HCT116 (cell line): ENCODE data around the gene KLHDC10.

Experiments
- MAX ChIP-seq: IDR thresholded peaks from 2 replicates; pipeline ENCODE4 v1.6.1; 2012
- POLR2A ChIP-seq: IDR thresholded peaks from 2 replicates; pipeline ENCODE4 v1.7.0; 2011; ENCODE audit warnings: borderline replicate concordance; ENCODE audit not compliant: insufficient read depth, insufficient read length; ENCODE audit errors: extremely low read depth
- SP1 ChIP-seq: IDR thresholded peaks from 2 replicates; pipeline ENCODE4 v1.6.1; 2012; ENCODE audit warnings: low read depth
- TF ChIP-seq, protein P1 (sequence below), 3 experiments: fragments of 200-600 bp in 1 of 3; sonication (generic) in 1 of 3; IDR thresholded peaks in 2 of 3; conservative IDR thresholded peaks in 1 of 3; 2 replicates each; pipeline ENCODE4 v1.5.1; 2012 to 2017; ENCODE audit warnings: low read depth in 2 of 3, low read length in 2 of 3, antibody characterized with exemption in 1 of 3, borderline replicate concordance in 1 of 3, control low read depth in 1 of 3, mild to moderate bottlenecking in 1 of 3, mixed read lengths in 1 of 3, mixed run types in 1 of 3, moderate library complexity in 1 of 3; ENCODE audit not compliant: insufficient read depth in 1 of 3
- TF ChIP-seq, protein P2 (sequence below): IDR thresholded peaks from 2 replicates; pipeline ENCODE4 v1.6.1; 2012; ENCODE audit warnings: low read depth

DNA sequence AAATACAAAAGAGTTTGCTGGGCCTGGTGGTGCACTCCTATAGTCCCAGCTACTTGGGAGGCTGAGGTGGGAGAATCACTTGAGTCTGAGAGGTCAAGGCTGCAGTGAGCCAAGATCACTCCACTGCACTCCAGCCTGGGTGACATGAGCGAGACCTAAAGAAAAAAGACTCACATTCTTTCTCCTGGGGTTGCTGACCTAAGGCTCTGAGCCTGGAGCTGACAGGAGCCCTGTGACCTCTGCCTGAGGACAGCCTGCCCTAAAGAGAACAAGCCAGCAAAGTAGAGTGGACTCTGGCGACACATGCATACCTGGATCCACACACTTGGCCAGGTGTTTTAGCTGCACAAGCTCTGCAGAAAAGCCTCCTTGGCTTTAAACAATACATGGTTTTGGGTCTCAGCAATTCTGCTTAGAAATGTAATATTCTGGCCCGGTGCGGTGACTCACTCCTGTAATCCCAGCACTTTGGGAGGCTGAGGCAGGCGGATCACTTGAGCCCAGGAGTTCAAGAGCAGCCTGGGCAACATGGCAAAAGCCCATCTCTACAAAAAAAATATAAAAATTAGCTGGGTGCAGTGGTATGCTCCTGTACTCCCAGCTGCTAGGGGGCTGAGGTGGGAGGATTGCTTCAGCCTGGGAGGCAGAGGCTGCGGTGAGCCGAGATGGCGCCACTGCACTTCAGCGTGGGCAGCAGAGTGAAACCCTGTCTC is 76.5 kb downstream of the KLHDC10 start:
- TF ChIP-seq, protein P1, sequence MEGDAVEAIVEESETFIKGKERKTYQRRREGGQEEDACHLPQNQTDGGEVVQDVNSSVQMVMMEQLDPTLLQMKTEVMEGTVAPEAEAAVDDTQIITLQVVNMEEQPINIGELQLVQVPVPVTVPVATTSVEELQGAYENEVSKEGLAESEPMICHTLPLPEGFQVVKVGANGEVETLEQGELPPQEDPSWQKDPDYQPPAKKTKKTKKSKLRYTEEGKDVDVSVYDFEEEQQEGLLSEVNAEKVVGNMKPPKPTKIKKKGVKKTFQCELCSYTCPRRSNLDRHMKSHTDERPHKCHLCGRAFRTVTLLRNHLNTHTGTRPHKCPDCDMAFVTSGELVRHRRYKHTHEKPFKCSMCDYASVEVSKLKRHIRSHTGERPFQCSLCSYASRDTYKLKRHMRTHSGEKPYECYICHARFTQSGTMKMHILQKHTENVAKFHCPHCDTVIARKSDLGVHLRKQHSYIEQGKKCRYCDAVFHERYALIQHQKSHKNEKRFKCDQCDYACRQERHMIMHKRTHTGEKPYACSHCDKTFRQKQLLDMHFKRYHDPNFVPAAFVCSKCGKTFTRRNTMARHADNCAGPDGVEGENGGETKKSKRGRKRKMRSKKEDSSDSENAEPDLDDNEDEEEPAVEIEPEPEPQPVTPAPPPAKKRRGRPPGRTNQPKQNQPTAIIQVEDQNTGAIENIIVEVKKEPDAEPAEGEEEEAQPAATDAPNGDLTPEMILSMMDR (IDR thresholded peaks at IDR 0.05 in 2 of 3, conservative IDR thresholded peaks at IDR 0.05 in 1 of 3; ENCODE audit: borderline replicate concordance in 1 of 3, insufficient read depth in 1 of 3, low read depth in 2 of 3, low read length in 2 of 3): no peak
- TF ChIP-seq POLR2A (no peak), SP1 (no peak), MAX (no peak)
- TF ChIP-seq, protein P2, sequence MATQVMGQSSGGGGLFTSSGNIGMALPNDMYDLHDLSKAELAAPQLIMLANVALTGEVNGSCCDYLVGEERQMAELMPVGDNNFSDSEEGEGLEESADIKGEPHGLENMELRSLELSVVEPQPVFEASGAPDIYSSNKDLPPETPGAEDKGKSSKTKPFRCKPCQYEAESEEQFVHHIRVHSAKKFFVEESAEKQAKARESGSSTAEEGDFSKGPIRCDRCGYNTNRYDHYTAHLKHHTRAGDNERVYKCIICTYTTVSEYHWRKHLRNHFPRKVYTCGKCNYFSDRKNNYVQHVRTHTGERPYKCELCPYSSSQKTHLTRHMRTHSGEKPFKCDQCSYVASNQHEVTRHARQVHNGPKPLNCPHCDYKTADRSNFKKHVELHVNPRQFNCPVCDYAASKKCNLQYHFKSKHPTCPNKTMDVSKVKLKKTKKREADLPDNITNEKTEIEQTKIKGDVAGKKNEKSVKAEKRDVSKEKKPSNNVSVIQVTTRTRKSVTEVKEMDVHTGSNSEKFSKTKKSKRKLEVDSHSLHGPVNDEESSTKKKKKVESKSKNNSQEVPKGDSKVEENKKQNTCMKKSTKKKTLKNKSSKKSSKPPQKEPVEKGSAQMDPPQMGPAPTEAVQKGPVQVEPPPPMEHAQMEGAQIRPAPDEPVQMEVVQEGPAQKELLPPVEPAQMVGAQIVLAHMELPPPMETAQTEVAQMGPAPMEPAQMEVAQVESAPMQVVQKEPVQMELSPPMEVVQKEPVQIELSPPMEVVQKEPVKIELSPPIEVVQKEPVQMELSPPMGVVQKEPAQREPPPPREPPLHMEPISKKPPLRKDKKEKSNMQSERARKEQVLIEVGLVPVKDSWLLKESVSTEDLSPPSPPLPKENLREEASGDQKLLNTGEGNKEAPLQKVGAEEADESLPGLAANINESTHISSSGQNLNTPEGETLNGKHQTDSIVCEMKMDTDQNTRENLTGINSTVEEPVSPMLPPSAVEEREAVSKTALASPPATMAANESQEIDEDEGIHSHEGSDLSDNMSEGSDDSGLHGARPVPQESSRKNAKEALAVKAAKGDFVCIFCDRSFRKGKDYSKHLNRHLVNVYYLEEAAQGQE: no peak
